H1 (cell line): Measurements from ENCODE around the gene GRK5. TPM values are rescaled to one million over a fixed set of nuclear protein-coding genes. Genes with fewer than 3 reads are reported as not detected.

ENCODE experiments used
- CTCF ChIA-PET: fragments of 300-600 bp; sonication (Branson Sonifier 250); formaldehyde crosslinking; loops from one replicate; lab custom pipeline; 2021; ENCODE audit not compliant: partially characterized antibody; lab: Charles Lee
- POLR2A ChIA-PET: fragments of 300-600 bp; sonication (Branson Sonifier 250); formaldehyde crosslinking; loops from one replicate; lab custom pipeline; 2021; ENCODE audit warnings: inconsistent platforms; ENCODE audit not compliant: partially characterized antibody; lab: Charles Lee
- DNase-seq, 2 experiments: peaks; one replicate each; pipeline versions ENCODE4 v3.0.0 to v3.0.0-alpha.2; 2010 to 2022; ENCODE audit warnings: low spot score in 2 of 2, low read depth in 1 of 2, mixed read lengths in 1 of 2
- FAIRE-seq: peaks from 2 replicates; lab custom pipeline; 2011; peaks lifted over from hg19 to GRCh38; lab: Jason Lieb, UNC
- H2AFZ ChIP-seq: 2 replicates; pipeline ENCODE4 v1.8.1; 2012; ENCODE audit warnings: low read length, inconsistent platforms
- H2AK5ac ChIP-seq: 2 replicates; pipeline ENCODE4 v1.6.1; 2013; ENCODE audit warnings: low read depth, low read length
- H2BK120ac ChIP-seq: replicated peaks from 2 replicates; pipeline ENCODE3; 2013; ENCODE audit warnings: low read depth, low read length, inconsistent platforms
- H2BK12ac ChIP-seq: 2 replicates; pipeline ENCODE4 v1.6.1; 2013; ENCODE audit warnings: low read depth, low read length
- H2BK15ac ChIP-seq: 2 replicates; pipeline ENCODE4 v1.6.1; 2013; ENCODE audit warnings: low read length
- H2BK20ac ChIP-seq: 2 replicates; pipeline ENCODE4 v1.6.1; 2013; ENCODE audit warnings: low read length
- H2BK5ac ChIP-seq: 2 replicates; pipeline ENCODE4 v1.6.1; 2013; ENCODE audit warnings: low read depth, low read length
- H3K14ac ChIP-seq: 2 replicates; pipeline ENCODE4 v1.6.1; 2013; ENCODE audit warnings: inconsistent platforms; ENCODE audit not compliant: insufficient read length
- H3K18ac ChIP-seq: 2 replicates; pipeline ENCODE4 v1.6.1; 2013; ENCODE audit warnings: low read length; ENCODE audit errors: extremely low read depth
- H3K23ac ChIP-seq: 2 replicates; pipeline ENCODE4 v1.6.1; 2013; ENCODE audit warnings: inconsistent platforms; ENCODE audit not compliant: insufficient read length
- H3K23me2 ChIP-seq: 2 replicates; pipeline ENCODE4 v1.6.1; 2013; ENCODE audit warnings: low read depth, low read length
- H3K27ac ChIP-seq: 2 replicates; pipeline ENCODE4 v1.6.1; 2011; ENCODE audit warnings: low read depth, low read length, inconsistent platforms
- H3K27me3 ChIP-seq, 4 experiments: replicated peaks in 1 of 4; 1 replicate in 1 of 4; 2 replicates in 3 of 4; pipeline versions ENCODE4 v1.6.1 to v1.8.1; 2011 to 2013; ENCODE audit warnings: low read length in 3 of 4, mild to moderate bottlenecking in 3 of 4, inconsistent platforms in 2 of 4, mixed read lengths in 2 of 4, moderate library complexity in 1 of 4; ENCODE audit not compliant: control insufficient read depth in 3 of 4, insufficient read depth in 3 of 4; ENCODE audit errors: extremely low read depth in 1 of 4
- H3K36me3 ChIP-seq, 4 experiments: 2 replicates each; pipeline versions ENCODE4 v1.6.1 to v1.8.1; 2011 to 2013; ENCODE audit warnings: mild to moderate bottlenecking in 4 of 4, low read length in 3 of 4, moderate library complexity in 2 of 4, control low read depth in 1 of 4, inconsistent platforms in 1 of 4; ENCODE audit not compliant: insufficient read depth in 4 of 4, control insufficient read depth in 2 of 4
- H3K4ac ChIP-seq: replicated peaks from 2 replicates; pipeline ENCODE3; 2013; ENCODE audit warnings: low read length, low read depth, mixed read lengths, inconsistent platforms; ENCODE audit not compliant: insufficient read length
- H3K4me1 ChIP-seq, 4 experiments: replicated peaks in 1 of 4; 1 replicate in 1 of 4; 2 replicates in 3 of 4; pipeline versions ENCODE4 v1.6.1 to v1.8.1; 2011 to 2013; ENCODE audit warnings: low read length in 3 of 4, inconsistent platforms in 2 of 4, mixed read lengths in 1 of 4; ENCODE audit not compliant: insufficient read depth in 4 of 4, control insufficient read depth in 3 of 4
- H3K4me2 ChIP-seq, 2 experiments: 2 replicates each; pipeline versions ENCODE4 v1.6.1 to v1.8.1; 2011 to 2013; ENCODE audit warnings: low read depth in 2 of 2, low read length in 2 of 2, control low read depth in 1 of 2, inconsistent platforms in 1 of 2, mild to moderate bottlenecking in 1 of 2; ENCODE audit not compliant: insufficient read depth in 1 of 2
- H3K4me3 ChIP-seq, 4 experiments: fragments of 200-600, 300-600 bp in 1 of 4; sonication (generic), shearing (Covaris generic), sonication (Bioruptor Twin) in 1 of 4; 2 replicates each; pipeline versions ENCODE4 v1.5.1 to v1.8.1; 2011 to 2016; ENCODE audit warnings: low read length in 4 of 4, low read depth in 3 of 4, control low read depth in 2 of 4, inconsistent platforms in 2 of 4, mild to moderate bottlenecking in 2 of 4, mixed read lengths in 1 of 4, moderate library complexity in 1 of 4; ENCODE audit not compliant: insufficient read depth in 2 of 4; ENCODE audit errors: extremely low read depth in 1 of 4
- H3K56ac ChIP-seq: replicated peaks from 2 replicates; pipeline ENCODE3; 2013; ENCODE audit warnings: low read depth, mild to moderate bottlenecking, mixed read lengths, low read length, inconsistent platforms; ENCODE audit not compliant: insufficient read length
- H3K79me1 ChIP-seq: 2 replicates; pipeline ENCODE4 v1.6.1; 2013; ENCODE audit warnings: low read depth, low read length, control low read depth
- H3K79me2 ChIP-seq, 2 experiments: 2 replicates each; pipeline versions ENCODE4 v1.6.1 to v1.8.1; 2012 to 2013; ENCODE audit warnings: low read length in 2 of 2, mild to moderate bottlenecking in 2 of 2, inconsistent platforms in 1 of 2; ENCODE audit not compliant: insufficient read depth in 2 of 2, control insufficient read depth in 1 of 2
- H3K9ac ChIP-seq, 4 experiments: replicated peaks in 1 of 4; 1 replicate in 1 of 4; 2 replicates in 3 of 4; pipeline versions ENCODE4 v1.6.1 to v1.8.1; 2011 to 2013; ENCODE audit warnings: low read depth in 3 of 4, low read length in 3 of 4, control low read depth in 2 of 4, mild to moderate bottlenecking in 2 of 4, moderate library complexity in 2 of 4, inconsistent platforms in 1 of 4; ENCODE audit errors: extremely low read depth in 1 of 4
- H3K9me3 ChIP-seq, 2 experiments: 2 replicates each; pipeline versions ENCODE4 v1.6.1 to v1.8.1; 2012 to 2013; ENCODE audit warnings: mild to moderate bottlenecking in 2 of 2, moderate library complexity in 2 of 2, control low read depth in 1 of 2, inconsistent platforms in 1 of 2, low read depth in 1 of 2, low read length in 1 of 2, mixed read lengths in 1 of 2; ENCODE audit not compliant: insufficient read depth in 2 of 2
- H4K20me1 ChIP-seq, 2 experiments: replicated peaks in 1 of 2; 2 replicates each; pipeline versions ENCODE3 to v1.8.1; 2011 to 2013; ENCODE audit warnings: inconsistent platforms in 2 of 2, low read length in 2 of 2, mild to moderate bottlenecking in 1 of 2; ENCODE audit not compliant: insufficient read depth in 2 of 2, control insufficient read depth in 1 of 2
- H4K5ac ChIP-seq: 2 replicates; pipeline ENCODE4 v1.6.1; 2013; ENCODE audit warnings: low read length, low read depth, mixed read lengths, inconsistent platforms; ENCODE audit not compliant: insufficient read length
- H4K8ac ChIP-seq: 2 replicates; pipeline ENCODE4 v1.8.0; 2013; ENCODE audit warnings: mild to moderate bottlenecking, moderate library complexity, low read length, inconsistent platforms; ENCODE audit not compliant: insufficient read depth; ENCODE audit errors: extremely low read depth
- H4K91ac ChIP-seq: replicated peaks from 2 replicates; pipeline ENCODE3; 2013; ENCODE audit warnings: low read length, mixed read lengths, inconsistent platforms; ENCODE audit not compliant: insufficient read length
- CBX5 ChIP-seq: fragments of 300-800, 300-1000 bp; sonication (generic); IDR thresholded peaks from 2 replicates; pipeline ENCODE4 v1.7.1; 2016; ENCODE audit warnings: antibody characterized with exemption, low read length, low read depth
- EP300 ChIP-seq, 2 experiments: IDR thresholded peaks; 1 replicate in 1 of 2; 2 replicates in 1 of 2; pipeline ENCODE4 v1.6.1; 2011 to 2012; ENCODE audit warnings: low read depth in 2 of 2, low read length in 2 of 2, mild to moderate bottlenecking in 2 of 2, borderline replicate concordance in 1 of 2, inconsistent platforms in 1 of 2, moderate library complexity in 1 of 2
- GTF2F1 ChIP-seq: IDR thresholded peaks from 2 replicates; pipeline ENCODE4 v1.6.1; 2012; ENCODE audit warnings: low read depth, low read length, improper control_type of control experiment, borderline replicate concordance
- HDAC2 ChIP-seq, 2 experiments: fragments of 300-600 bp in 1 of 2; sonication (generic) in 1 of 2; IDR thresholded peaks; 2 replicates each; pipeline ENCODE4 v1.6.1; 2011 to 2012; ENCODE audit warnings: low read depth in 2 of 2, low read length in 2 of 2, mild to moderate bottlenecking in 2 of 2, moderate library complexity in 2 of 2, borderline replicate concordance in 1 of 2, inconsistent platforms in 1 of 2
- HDAC6 ChIP-seq: IDR thresholded peaks from one replicate; pipeline ENCODE4 v1.7.1; 2012; ENCODE audit warnings: low read depth, mild to moderate bottlenecking, inconsistent platforms, low read length, moderate library complexity
- KDM1A ChIP-seq: fragments of 200-600, 300-600 bp; sonication (generic); IDR thresholded peaks from 2 replicates; pipeline ENCODE4 v1.7.1; 2016; ENCODE audit warnings: mild to moderate bottlenecking, low read length, borderline replicate concordance
- RFX5 ChIP-seq: IDR thresholded peaks from 2 replicates; pipeline ENCODE4 v1.6.1; 2011; ENCODE audit warnings: low read depth, low read length, improper control_type of control experiment, borderline replicate concordance
- RNF2 ChIP-seq: fragments of 200-900, 300-1000 bp; sonication (generic); IDR thresholded peaks from 2 replicates; pipeline ENCODE4 v1.7.1; 2016; ENCODE audit warnings: borderline replicate concordance, low read depth, mild to moderate bottlenecking, antibody characterized with exemption, low read length; ENCODE audit not compliant: poor library complexity, severe bottlenecking; ENCODE audit errors: missing control alignments
- RXRA ChIP-seq: IDR thresholded peaks from 2 replicates; pipeline ENCODE4 v1.6.1; 2011; ENCODE audit warnings: low read depth, mild to moderate bottlenecking, low read length, moderate library complexity; ENCODE audit not compliant: insufficient read depth
- SIN3A ChIP-seq, 2 experiments: IDR thresholded peaks in 1 of 2; conservative IDR thresholded peaks in 1 of 2; 2 replicates each; pipeline ENCODE4 v1.6.1; 2011 to 2012; ENCODE audit warnings: low read length in 2 of 2, improper control_type of control experiment in 1 of 2, low read depth in 1 of 2, mild to moderate bottlenecking in 1 of 2
- SP2 ChIP-seq: IDR thresholded peaks from 2 replicates; pipeline ENCODE4 v1.6.1; 2012; ENCODE audit warnings: mild to moderate bottlenecking, low read length, inconsistent platforms
- TBP ChIP-seq: IDR thresholded peaks from 2 replicates; pipeline ENCODE4 v1.6.1; 2011; ENCODE audit warnings: low read depth, low read length, improper control_type of control experiment
- WGBS, 2 experiments: shearing (Covaris generic) in 1 of 2; methylation state at CpG; one replicate each; pipeline versions ENCODE4 v1.1.6 to v1.1.7; 2013 to 2015; ENCODE audit warnings: low lambda C conversion rate in 2 of 2, mixed read lengths in 2 of 2, inconsistent platforms in 1 of 2, low coverage in 1 of 2, missing lambda C conversion rate in 1 of 2; ENCODE audit not compliant: insufficient replicate concordance in 2 of 2, insufficient coverage in 1 of 2, insufficient read length in 1 of 2; ENCODE audit errors: extremely low coverage in 1 of 2, missing lambda C conversion rate in 1 of 2; 5-methylcytosine and 5-hydroxymethylcytosine counted together
- polyA plus RNA-seq, 7 experiments: library from polyadenylated mRNA; depleted of rRNA in 3 of 7; stranded (reverse) in 5 of 7; unstranded in 2 of 7; fragments of >200 nt in 5 of 7; fragments of 200-250 nt in 2 of 7; gene quantifications; 1 replicate in 5 of 7; 2 replicates in 1 of 7; 4 replicates in 1 of 7; pipeline versions ENCODE4 v1.2.1 to v1.2.3, GENCODE V29; 2011 to 2013; ENCODE audit warnings: missing spikeins in 2 of 7, mixed read lengths in 2 of 7
- total RNA-seq: library from RNA; stranded (reverse); fragmentation: NEBNext Ultra II Directional; extraction: Animal tissue kit (Norgen Biotek cat#: 25700); gene quantifications from 2 replicates; pipeline ENCODE4 v1.2.1, GENCODE V29; 2021

GRK5 gene
- total and polyA plus RNA-seq, 2 of the 8 experiments (the other 6 are each of a cell fraction or from before 2014, with no cell fraction given), result 0.54 to 2.5 TPM

GRCh38 chr10:119451300-119451896 is 244.0 kb downstream of the GRK5 start:
- no peak overlapping the region for H4K8ac ChIP-seq
- H3K23ac ChIP-seq, result no peak overlapping the region
- no peak overlapping the region for H2AFZ ChIP-seq
- no peak overlapping the region for H3K18ac ChIP-seq
- H3K4me1 ChIP-seq, result peaks cover 0 to 6% (median 3%) of the 10 kb centered on the region in 4 experiments; a peak in 5 of 7 replicates
- no peak for FAIRE-seq
- H2BK120ac ChIP-seq, result no peak overlapping the region
- no peaks in the 10 kb centered on the region for H3K9me3 ChIP-seq
- no peak overlapping the region for H3K4ac ChIP-seq
- H2BK15ac ChIP-seq, result no peak overlapping the region
- no peak overlapping the region for H4K5ac ChIP-seq
- no peak overlapping the region for H2BK12ac ChIP-seq
- no peak for DNase-seq
- no peak overlapping the region for H2BK5ac ChIP-seq
- no peak overlapping the region for H3K4me2 ChIP-seq
- H4K20me1 ChIP-seq, result no peaks in the 10 kb centered on the region
- ChIA-PET POLR2A (no interaction called here), CTCF (interaction anchor here (0.7 to 2.6 kb wide), 6 partner anchors 8 to 252 kb away, joined by 3 to 9 read pairs (median 5); partner anchors contain the start of gene GRK5)
- H2AK5ac ChIP-seq, result no peak overlapping the region
- no peak overlapping the region for H3K4me3 ChIP-seq
- no peaks in the 10 kb centered on the region for H3K79me1 ChIP-seq
- H3K79me2 ChIP-seq, result no peaks in the 10 kb centered on the region
- H2BK20ac ChIP-seq, result no peak overlapping the region
- no peaks in the 10 kb centered on the region for H3K36me3 ChIP-seq
- no peak overlapping the region for H3K14ac ChIP-seq
- H3K27ac ChIP-seq, result no peak overlapping the region
- no peaks in the 10 kb centered on the region for H3K23me2 ChIP-seq
- H3K27me3 ChIP-seq, result no peaks in the 10 kb centered on the region
- no peak overlapping the region for H3K56ac ChIP-seq
- no peak overlapping the region for H3K9ac ChIP-seq
- WGBS, 2 experiments, result 86% methylated on average over 16 of the region's 16 CpGs; no CpG with 5 or more reads in 1 of the 2 experiments
- no peak overlapping the region for H4K91ac ChIP-seq
- TF ChIP-seq HDAC2 (IDR thresholded peaks at IDR 0.05; ENCODE audit: borderline replicate concordance in 1 of 2, low read depth in 2 of 2, low read length in 2 of 2) (no peak), EP300 (IDR thresholded peaks at IDR 0.05; ENCODE audit: borderline replicate concordance in 1 of 2, low read depth in 2 of 2, low read length in 2 of 2) (no peak), CBX5 (no peak), RNF2 (no peak), SP2 (no peak), GTF2F1 (no peak), SIN3A (conservative IDR thresholded peaks at IDR 0.05 in 1 of 2, IDR thresholded peaks at IDR 0.05 in 1 of 2; ENCODE audit: low read depth in 1 of 2, low read length in 2 of 2) (no peak), KDM1A (no peak), TBP (no peak), HDAC6 (no peak), RFX5 (no peak), RXRA (no peak)
